Left ventricle myocardium superior (tissue), 1 donor: ENCODE measurements around the gene RIN3. TPM values are rescaled to one million over a fixed set of nuclear protein-coding genes. Genes with fewer than 3 reads are reported as not detected.

Experiments used
- ATAC-seq: fragments of 200-7000 bp; cut with Tn5 transposase; one replicate; pipeline ENCODE4 v1.9.1; 2020; ENCODE audit warnings: mild to moderate bottlenecking, moderate library complexity
- DNase-seq: peaks from one replicate; pipeline ENCODE4 v3.0.0-alpha.2; 2020
- intact Hi-C: fragments of 100-400 bp; cut with micrococcal nuclease; formaldehyde crosslinking; loops from one replicate; pipeline ENCODE4 v1.11.0; 2022
- total RNA-seq: library from RNA; stranded (reverse); fragmentation: NEBNext Ultra II Directional; extraction: Animal tissue kit (Norgen Biotek cat#: 25700); gene quantifications from one replicate; pipeline ENCODE4 v1.2.1, GENCODE V29; 2021
- donor health status: DM: no; HTN: yes; CAD: no; lungs with severe emphysema.

RIN3 gene
- total RNA-seq, 1 donor from 2014 or later: 14.7 TPM

GRCh38 chr14:92605274-92605940 lies 91.8 kb downstream of the RIN3 start:
- ATAC-seq (no peak), DNase-seq (no peak)
- intact Hi-C loops: no loop called here

GRCh38 chr14:92607251-92607650 lies 93.7 kb downstream of the RIN3 start:
- ATAC-seq (no peak), DNase-seq (no peak)
- intact Hi-C loops: no loop called here

GRCh38 chr14:92607702-92608429 lies 94.3 kb downstream of the RIN3 start:
- intact Hi-C loops: no loop called here
- DNase-seq (no peak), ATAC-seq (no peak)

GRCh38 chr14:92609955-92610354 lies 96.4 kb downstream of the RIN3 start:
- intact Hi-C loops: no loop called here
- ATAC-seq (no peak), DNase-seq (no peak)

GRCh38 chr14:92610849-92611271 lies 97.3 kb downstream of the RIN3 start:
- intact Hi-C loops: no loop called here
- DNase-seq: no peak
- no peak for ATAC-seq

GRCh38 chr14:92613008-92613658 lies 99.6 kb downstream of the RIN3 start:
- intact Hi-C loops: no loop called here
- DNase-seq (peak; percentile 58), ATAC-seq (peak; percentile 56)

GRCh38 chr14:92613681-92614260 lies 100.2 kb downstream of the RIN3 start:
- ATAC-seq: no peak
- intact Hi-C loops: no loop called here
- no peak for DNase-seq

GRCh38 chr14:92615451-92615850 lies 101.9 kb downstream of the RIN3 start:
- intact Hi-C loops: no loop called here
- no peak for DNase-seq
- peak; percentile 41 for ATAC-seq

- intact Hi-C loops: no loop called here
- ATAC-seq (no peak), DNase-seq (no peak)
Observed at GRCh38 chr14:92616178-92616577, 102.6 kb downstream of the RIN3 start.

- ATAC-seq (no peak), DNase-seq (no peak)
- intact Hi-C loops: no loop called here
Observed at GRCh38 chr14:92617581-92617980, 104.0 kb downstream of the RIN3 start.

GRCh38 chr14:92619671-92620456 lies 106.3 kb downstream of the RIN3 start:
- DNase-seq (no peak), ATAC-seq (no peak)
- intact Hi-C loops: no loop called here

- intact Hi-C loops: no loop called here
- DNase-seq (no peak), ATAC-seq (no peak)
Observed at GRCh38 chr14:92622311-92622710, 108.7 kb downstream of the RIN3 start.

- intact Hi-C loops: no loop called here
- no peak for ATAC-seq
- DNase-seq: no peak
Observed at GRCh38 chr14:92624764-92625163, 111.2 kb downstream of the RIN3 start.

GRCh38 chr14:92625213-92625612 lies 111.6 kb downstream of the RIN3 start:
- intact Hi-C loops: no loop called here
- ATAC-seq (no peak), DNase-seq (no peak)

GRCh38 chr14:92626041-92626440 lies 112.5 kb downstream of the RIN3 start:
- DNase-seq: no peak

GRCh38 chr14:92627707-92628215 lies 114.2 kb downstream of the RIN3 start:
- intact Hi-C loops: no loop called here
- ATAC-seq (no peak), DNase-seq (no peak)

More at GRCh38 chr14:92626041-92626440, 112.5 kb downstream of the RIN3 start:
- intact Hi-C loops: no loop called here
- ATAC-seq: no peak

GRCh38 chr14:92628636-92629035 lies 115.1 kb downstream of the RIN3 start:
- intact Hi-C loops: no loop called here
- DNase-seq (no peak), ATAC-seq (no peak)

GRCh38 chr14:92630367-92630766 lies 116.8 kb downstream of the RIN3 start:
- ATAC-seq: no peak
- intact Hi-C loops: no loop called here
- DNase-seq: no peak

- DNase-seq (no peak), ATAC-seq (no peak)
- intact Hi-C loops: no loop called here
Observed at GRCh38 chr14:92631098-92631497, 117.5 kb downstream of the RIN3 start.
